Activated CD4-positive, CD25-positive, alpha-beta regulatory T cell treated with anti-CD3 and anti-CD28 coated beads, Interleukin-2, amount 50 U/mL, for 16 hours (primary cell): ENCODE data around the gene EDDM13.
A peak's percentile ranks its signal among the peaks of the same experiment; 100 is the strongest.
"Not testable (repeated sequence)": the region's sequence is repeated elsewhere in the genome, so short reads cannot be mapped to it uniquely, and the experiment has no call there.

Experiments used
- DNase-seq: peaks from one replicate; pipeline ENCODE4 v3.0.0-alpha.2; 2020; ENCODE audit warnings: low read depth, low spot score

EDDM13 gene

GRCh38 chr19:56272161-56272798 lies at the start of gene EDDM13:
Gene EDDM13, plus strand, starts transcription at chr19:56272748. Its CDS starts 87 bp downstream, at chr19:56272835.
- DNase-seq: no peak

GRCh38 chr19:56222901-56223300 lies 49.6 kb upstream of the EDDM13 start:
- DNase-seq: no peak

- no peak for DNase-seq
These were observed 49.1 kb upstream of the EDDM13 start for GRCh38 chr19:56223481-56223880.

GRCh38 chr19:56245121-56245740 lies 27.3 kb upstream of the EDDM13 start:
- DNase-seq: no peak

- DNase-seq: not testable (repeated sequence)
These were observed 26.8 kb upstream of the EDDM13 start for GRCh38 chr19:56245764-56246163.

GRCh38 chr19:56248736-56249338 lies 23.7 kb upstream of the EDDM13 start:
- DNase-seq: not testable (repeated sequence)

- peak; percentile 19 for DNase-seq
These were observed 19.7 kb upstream of the EDDM13 start for GRCh38 chr19:56252699-56253422.

- DNase-seq: no peak
These were observed 18.8 kb upstream of the EDDM13 start for GRCh38 chr19:56253737-56254136.

- DNase-seq: no peak
These were observed 14.3 kb upstream of the EDDM13 start for GRCh38 chr19:56258272-56258671.

GRCh38 chr19:56261145-56261544 lies 11.4 kb upstream of the EDDM13 start:
- no peak for DNase-seq

GRCh38 chr19:56261932-56262331 lies 10.6 kb upstream of the EDDM13 start:
- DNase-seq: not testable (repeated sequence)

- no peak for DNase-seq
These were observed 9.2 kb upstream of the EDDM13 start for GRCh38 chr19:56263319-56263718.

GRCh38 chr19:56266051-56266450 lies 6.5 kb upstream of the EDDM13 start:
- no peak for DNase-seq

GRCh38 chr19:56269348-56269747 lies 3.2 kb upstream of the EDDM13 start:
- DNase-seq: no peak

GRCh38 chr19:56270676-56271075 lies 1.9 kb upstream of the EDDM13 start:
- DNase-seq: no peak

- no peak for DNase-seq
These were observed 1.4 kb upstream of the EDDM13 start for GRCh38 chr19:56271151-56271550.

- no peak for DNase-seq
These were observed 1.1 kb downstream of the EDDM13 start for GRCh38 chr19:56273563-56274117.

- DNase-seq: no peak
These were observed 10.3 kb downstream of the EDDM13 start for GRCh38 chr19:56282809-56283208.

- DNase-seq: no peak
These were observed 12.2 kb downstream of the EDDM13 start for GRCh38 chr19:56284746-56285145.

- no peak for DNase-seq
These were observed 17.6 kb downstream of the EDDM13 start for GRCh38 chr19:56290104-56290503.

- DNase-seq: no peak
These were observed 19.3 kb downstream of the EDDM13 start for GRCh38 chr19:56291867-56292266.

- DNase-seq: no peak
These were observed 22.0 kb downstream of the EDDM13 start for GRCh38 chr19:56294549-56294948.
